Body of pancreas (tissue), 4 donors: Measurements from ENCODE around the gene LDB2.

Experiments
- POLR2A ChIP-seq, 3 donors: fragments of 450-650 bp; IDR thresholded peaks; one replicate each; pipeline ENCODE4 v1.6.1; 2016; ENCODE audit warnings: antibody characterized with exemption in 3 of 3, mild to moderate bottlenecking in 2 of 3
- TF ChIP-seq, protein P1 (sequence below), 7 experiments: fragments of 450-650 bp in 4 of 7; fragments of 200-600 bp in 3 of 7; sonication (generic) in 3 of 7; IDR thresholded peaks; one replicate each; pipeline ENCODE4 v1.5.1; 2016 to 2019; ENCODE audit warnings: antibody characterized with exemption in 7 of 7

GRCh38 chr4:16809943-16810342 is 88.5 kb downstream of the LDB2 start:
- TF ChIP-seq POLR2A (IDR thresholded peaks at IDR 0.05): no peak
- TF ChIP-seq, protein P1, sequence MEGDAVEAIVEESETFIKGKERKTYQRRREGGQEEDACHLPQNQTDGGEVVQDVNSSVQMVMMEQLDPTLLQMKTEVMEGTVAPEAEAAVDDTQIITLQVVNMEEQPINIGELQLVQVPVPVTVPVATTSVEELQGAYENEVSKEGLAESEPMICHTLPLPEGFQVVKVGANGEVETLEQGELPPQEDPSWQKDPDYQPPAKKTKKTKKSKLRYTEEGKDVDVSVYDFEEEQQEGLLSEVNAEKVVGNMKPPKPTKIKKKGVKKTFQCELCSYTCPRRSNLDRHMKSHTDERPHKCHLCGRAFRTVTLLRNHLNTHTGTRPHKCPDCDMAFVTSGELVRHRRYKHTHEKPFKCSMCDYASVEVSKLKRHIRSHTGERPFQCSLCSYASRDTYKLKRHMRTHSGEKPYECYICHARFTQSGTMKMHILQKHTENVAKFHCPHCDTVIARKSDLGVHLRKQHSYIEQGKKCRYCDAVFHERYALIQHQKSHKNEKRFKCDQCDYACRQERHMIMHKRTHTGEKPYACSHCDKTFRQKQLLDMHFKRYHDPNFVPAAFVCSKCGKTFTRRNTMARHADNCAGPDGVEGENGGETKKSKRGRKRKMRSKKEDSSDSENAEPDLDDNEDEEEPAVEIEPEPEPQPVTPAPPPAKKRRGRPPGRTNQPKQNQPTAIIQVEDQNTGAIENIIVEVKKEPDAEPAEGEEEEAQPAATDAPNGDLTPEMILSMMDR (IDR thresholded peaks at IDR 0.05): no peak
